ENCODE data around the gene DEDD2.

DNA sequence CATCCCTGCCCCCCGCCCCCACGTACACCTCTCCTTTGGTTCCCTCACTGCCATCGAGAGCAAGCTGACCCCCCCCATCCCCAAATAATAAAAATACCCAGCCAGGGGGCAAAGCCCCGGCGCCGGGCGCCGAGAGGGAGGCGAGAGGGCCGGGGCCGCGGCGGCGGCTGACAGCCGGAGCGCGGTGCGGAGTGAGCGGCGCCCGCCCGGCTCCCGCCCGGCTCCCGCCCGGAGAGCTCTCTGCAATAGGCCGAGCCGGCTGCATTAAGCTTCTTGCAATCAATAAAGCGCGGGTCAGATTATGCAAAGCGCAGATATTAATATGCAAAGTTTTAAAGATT is 40.9 kb downstream of the DEDD2 start:
- TF ChIP-seq POLR2A (IDR thresholded peaks at IDR 0.05; ENCODE audit: low read depth, low read length), result no peak
- TF ChIP-seq TAF1 (IDR thresholded peaks at IDR 0.05; ENCODE audit: borderline replicate concordance, low read depth, low read length), result no peak

Data from GM12892 (cell line).